Loucy (cell line): Measurements from ENCODE around the gene PPP1R27.

ENCODE experiments used
- EZH2phosphoT487 ChIP-seq: fragments of 200-600 bp; IDR thresholded peaks from 2 replicates; pipeline ENCODE4 v1.6.1; 2018; ENCODE audit warnings: antibody characterized with exemption, mild to moderate bottlenecking, moderate library complexity, borderline replicate concordance
- TF ChIP-seq, protein P1 (sequence below): fragments of 200-600 bp; sonication (generic); conservative IDR thresholded peaks from 2 replicates; pipeline ENCODE4 v1.5.1; 2014; ENCODE audit warnings: mild to moderate bottlenecking, antibody characterized with exemption, low read length

DNA sequence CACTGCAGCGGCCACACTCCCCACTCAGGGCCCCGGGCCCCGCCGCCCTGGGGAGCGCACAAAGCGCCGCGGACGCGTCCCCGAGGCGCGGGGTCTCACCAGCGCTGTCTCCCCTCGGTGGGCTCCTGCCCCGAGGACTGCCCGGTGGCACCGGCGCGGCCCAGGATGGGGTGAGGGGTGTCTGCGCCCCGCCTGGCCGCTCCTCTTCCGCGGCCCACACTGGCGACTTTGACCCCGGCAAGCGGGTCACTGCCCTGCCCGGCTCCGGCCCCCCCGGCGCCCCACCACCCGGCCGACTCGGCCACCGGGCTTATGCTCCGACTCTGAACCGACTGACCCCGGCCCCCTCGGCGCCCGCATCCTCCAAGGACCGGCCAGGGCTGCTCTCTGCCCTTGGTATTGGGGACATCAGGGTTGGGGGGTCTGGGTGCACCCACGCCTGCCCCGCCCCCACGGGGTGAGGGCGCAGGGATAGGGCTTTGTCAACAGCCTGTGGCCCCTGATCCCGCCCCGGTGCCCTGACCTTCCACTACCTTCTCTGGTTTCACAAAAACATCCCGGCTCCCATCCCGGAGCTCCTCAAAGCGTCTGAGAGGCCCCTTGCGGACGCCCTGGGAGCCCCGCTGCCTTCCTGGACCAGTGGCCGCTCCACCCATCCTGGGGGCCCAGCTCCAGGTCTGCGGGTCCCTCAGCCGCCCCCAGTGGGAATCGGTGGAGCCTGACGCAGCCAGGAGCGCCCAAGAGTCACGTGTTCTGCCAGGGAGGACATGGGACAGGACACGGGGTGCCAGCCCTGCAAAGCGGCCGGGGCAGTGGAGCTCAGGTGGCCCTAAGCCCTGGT lies 30.1 kb downstream of the PPP1R27 start:
- TF ChIP-seq, protein P1, sequence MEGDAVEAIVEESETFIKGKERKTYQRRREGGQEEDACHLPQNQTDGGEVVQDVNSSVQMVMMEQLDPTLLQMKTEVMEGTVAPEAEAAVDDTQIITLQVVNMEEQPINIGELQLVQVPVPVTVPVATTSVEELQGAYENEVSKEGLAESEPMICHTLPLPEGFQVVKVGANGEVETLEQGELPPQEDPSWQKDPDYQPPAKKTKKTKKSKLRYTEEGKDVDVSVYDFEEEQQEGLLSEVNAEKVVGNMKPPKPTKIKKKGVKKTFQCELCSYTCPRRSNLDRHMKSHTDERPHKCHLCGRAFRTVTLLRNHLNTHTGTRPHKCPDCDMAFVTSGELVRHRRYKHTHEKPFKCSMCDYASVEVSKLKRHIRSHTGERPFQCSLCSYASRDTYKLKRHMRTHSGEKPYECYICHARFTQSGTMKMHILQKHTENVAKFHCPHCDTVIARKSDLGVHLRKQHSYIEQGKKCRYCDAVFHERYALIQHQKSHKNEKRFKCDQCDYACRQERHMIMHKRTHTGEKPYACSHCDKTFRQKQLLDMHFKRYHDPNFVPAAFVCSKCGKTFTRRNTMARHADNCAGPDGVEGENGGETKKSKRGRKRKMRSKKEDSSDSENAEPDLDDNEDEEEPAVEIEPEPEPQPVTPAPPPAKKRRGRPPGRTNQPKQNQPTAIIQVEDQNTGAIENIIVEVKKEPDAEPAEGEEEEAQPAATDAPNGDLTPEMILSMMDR: no peak
- no peak for TF ChIP-seq EZH2phosphoT487
